GM12891 (cell line): ENCODE results near the gene RFX3.

Source experiments
- POLR2A ChIP-seq: IDR thresholded peaks from 2 replicates; pipeline ENCODE4 v1.6.1; 2011; ENCODE audit warnings: low read depth, low read length, control low read depth
- POLR2AphosphoS5 ChIP-seq: IDR thresholded peaks from 2 replicates; pipeline ENCODE4 v1.6.1; 2011; ENCODE audit warnings: low read depth, low read length, control low read depth
- TAF1 ChIP-seq: IDR thresholded peaks from 2 replicates; pipeline ENCODE4 v1.6.1; 2011; ENCODE audit warnings: low read depth, low read length, control low read depth

DNA sequence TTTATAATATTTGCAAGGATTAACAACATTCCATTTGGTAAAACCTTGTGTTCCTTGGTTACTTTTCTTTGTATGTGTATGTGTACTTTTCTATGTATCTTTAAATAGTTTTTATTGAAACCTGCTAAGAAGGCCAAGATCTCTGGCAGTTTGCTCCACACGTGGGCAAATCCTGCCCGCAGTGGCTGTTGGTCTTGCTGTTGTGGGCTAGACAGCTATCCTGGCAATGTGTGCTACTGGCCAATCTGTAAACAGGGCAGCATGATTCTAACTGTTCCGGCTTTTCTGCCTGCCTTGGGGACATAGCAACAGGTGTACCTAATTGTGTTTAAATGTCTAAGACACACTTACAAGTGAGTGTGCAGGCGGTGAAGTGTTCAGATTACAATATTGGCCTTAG, 286.6 kb downstream of the RFX3 start:
- TF ChIP-seq POLR2A: no peak
- no peak for TF ChIP-seq POLR2AphosphoS5
- no peak for TF ChIP-seq TAF1
